H9 (cell line): ENCODE results near the gene TNPO1. TPM values are rescaled to one million over a fixed set of nuclear protein-coding genes. Genes with fewer than 3 reads are reported as not detected.

Source experiments
- DNase-seq: peaks from one replicate; pipeline ENCODE4 v3.0.0-alpha.2; 2017
- H2AFZ ChIP-seq: one replicate; pipeline ENCODE4 v1.6.1; 2013; ENCODE audit warnings: mild to moderate bottlenecking, low read length, control low read depth, moderate library complexity
- H2AK5ac ChIP-seq: 2 replicates; pipeline ENCODE4 v1.6.1; 2013; ENCODE audit warnings: low read length, control low read depth, mixed read lengths; ENCODE audit not compliant: insufficient read length
- H2BK120ac ChIP-seq: one replicate; pipeline ENCODE4 v1.6.1; 2013; ENCODE audit warnings: low read depth, mild to moderate bottlenecking, low read length, control low read depth, inconsistent platforms; ENCODE audit not compliant: poor library complexity, severe bottlenecking
- H2BK12ac ChIP-seq: 2 replicates; pipeline ENCODE4 v1.6.1; 2013; ENCODE audit warnings: low read length, control low read depth, mixed read lengths, low read depth; ENCODE audit not compliant: insufficient read length
- H2BK15ac ChIP-seq: 2 replicates; pipeline ENCODE4 v1.6.1; 2013; ENCODE audit warnings: low read depth, low read length, control low read depth
- H2BK20ac ChIP-seq: one replicate; pipeline ENCODE4 v1.6.1; 2013; ENCODE audit warnings: low read depth, mild to moderate bottlenecking, low read length, control low read depth, inconsistent platforms; ENCODE audit not compliant: poor library complexity, severe bottlenecking
- H2BK5ac ChIP-seq: 2 replicates; pipeline ENCODE4 v1.6.1; 2013; ENCODE audit warnings: low read length, control low read depth, mixed read lengths; ENCODE audit not compliant: insufficient read length
- H3K14ac ChIP-seq: 2 replicates; pipeline ENCODE4 v1.6.1; 2013; ENCODE audit warnings: low read length, control low read depth; ENCODE audit not compliant: insufficient read depth
- H3K18ac ChIP-seq: 2 replicates; pipeline ENCODE4 v1.6.1; 2013; ENCODE audit warnings: low read depth, mild to moderate bottlenecking, mixed read lengths, low read length, control low read depth; ENCODE audit not compliant: insufficient read length
- H3K23ac ChIP-seq: 2 replicates; pipeline ENCODE4 v1.6.1; 2013; ENCODE audit warnings: low read length, control low read depth, mixed read lengths, low read depth; ENCODE audit not compliant: insufficient read length
- H3K23me2 ChIP-seq: 2 replicates; pipeline ENCODE4 v1.6.1; 2013; ENCODE audit warnings: low read depth, mild to moderate bottlenecking, mixed read lengths, low read length, control low read depth; ENCODE audit not compliant: insufficient read length, poor library complexity, severe bottlenecking
- H3K27ac ChIP-seq: 2 replicates; pipeline ENCODE4 v1.5.1; 2013; ENCODE audit warnings: low read length, control low read depth, mixed read lengths, low read depth; ENCODE audit not compliant: insufficient read length
- H3K27me3 ChIP-seq: 2 replicates; pipeline ENCODE4 v1.6.1; 2013; ENCODE audit warnings: low read length, control low read depth, inconsistent platforms; ENCODE audit not compliant: insufficient read depth
- H3K4ac ChIP-seq: 2 replicates; pipeline ENCODE4 v1.6.1; 2013; ENCODE audit warnings: low read depth, mild to moderate bottlenecking, control low read depth, inconsistent platforms, low read length, moderate library complexity
- H3K4me1 ChIP-seq: 2 replicates; pipeline ENCODE4 v1.6.1; 2013; ENCODE audit warnings: low read length, control low read depth, inconsistent platforms; ENCODE audit not compliant: insufficient read depth
- H3K4me2 ChIP-seq: 2 replicates; pipeline ENCODE4 v1.6.1; 2013; ENCODE audit warnings: low read length, control low read depth, mixed read lengths; ENCODE audit not compliant: insufficient read length, insufficient read depth
- H3K56ac ChIP-seq: 2 replicates; pipeline ENCODE4 v1.6.1; 2013; ENCODE audit warnings: low read depth, mild to moderate bottlenecking, mixed read lengths, low read length, control low read depth; ENCODE audit not compliant: insufficient read length
- H3K79me1 ChIP-seq: 2 replicates; pipeline ENCODE4 v1.6.1; 2013; ENCODE audit warnings: low read depth, mild to moderate bottlenecking, moderate library complexity, low read length, control low read depth, inconsistent platforms; ENCODE audit not compliant: insufficient read depth, poor library complexity, severe bottlenecking
- H3K79me2 ChIP-seq: 2 replicates; pipeline ENCODE4 v1.6.1; 2013; ENCODE audit warnings: low read length, control low read depth, inconsistent platforms; ENCODE audit not compliant: insufficient read depth
- H3K9ac ChIP-seq: 2 replicates; pipeline ENCODE4 v1.6.1; 2013; ENCODE audit warnings: low read length, control low read depth, mixed read lengths; ENCODE audit not compliant: insufficient read length; ENCODE audit errors: extremely low read depth
- H3K9me3 ChIP-seq: one replicate; pipeline ENCODE4 v1.6.1; 2013; ENCODE audit warnings: low read depth, low read length, inconsistent platforms; ENCODE audit not compliant: control insufficient read depth
- H3T11ph ChIP-seq: one replicate; pipeline ENCODE4 v1.6.1; 2013; ENCODE audit warnings: mild to moderate bottlenecking, low read length, control low read depth, inconsistent platforms
- H4K20me1 ChIP-seq: one replicate; pipeline ENCODE4 v1.6.1; 2013; ENCODE audit not compliant: control insufficient read depth, insufficient read length, insufficient read depth
- H4K5ac ChIP-seq: 2 replicates; pipeline ENCODE4 v1.6.1; 2013; ENCODE audit warnings: low read depth, mild to moderate bottlenecking, mixed read lengths, low read length, control low read depth; ENCODE audit not compliant: insufficient read length
- H4K8ac ChIP-seq: replicated peaks from 2 replicates; pipeline ENCODE4 v1.6.1; 2013; ENCODE audit warnings: low read length, control low read depth, mixed read lengths, low read depth; ENCODE audit not compliant: insufficient read length
- H4K91ac ChIP-seq: 2 replicates; pipeline ENCODE4 v1.6.1; 2013; ENCODE audit warnings: low read depth, mild to moderate bottlenecking, moderate library complexity, mixed read lengths, low read length, control low read depth; ENCODE audit not compliant: insufficient read length
- H3K27ac Mint-ChIP-seq, 3 experiments: 2 replicates in 2 of 3; 3 replicates in 1 of 3; pipeline ENCODE4 v1.8.0; 2020 to 2021; ENCODE audit warnings: mixed read lengths in 3 of 3, mild to moderate bottlenecking in 1 of 3, moderate library complexity in 1 of 3
- H3K27me3 Mint-ChIP-seq: 2 replicates; pipeline ENCODE4 v1.8.0; 2021; ENCODE audit warnings: low read depth, mild to moderate bottlenecking, moderate library complexity, mixed read lengths
- H3K36me3 Mint-ChIP-seq, 3 experiments: 2 replicates in 2 of 3; 3 replicates in 1 of 3; pipeline ENCODE4 v1.8.0; 2020 to 2021; ENCODE audit warnings: low read depth in 3 of 3, mixed read lengths in 3 of 3; ENCODE audit not compliant: insufficient read depth in 1 of 3
- H3K4me1 Mint-ChIP-seq, 2 experiments: 2 replicates each; pipeline ENCODE4 v1.8.0; 2020; ENCODE audit warnings: mixed read lengths in 2 of 2
- H3K4me3 Mint-ChIP-seq, 2 experiments: 2 replicates in 1 of 2; 3 replicates in 1 of 2; pipeline ENCODE4 v1.8.0; 2020 to 2021; ENCODE audit warnings: mild to moderate bottlenecking in 2 of 2, mixed read lengths in 2 of 2, moderate library complexity in 1 of 2
- H3K9me3 Mint-ChIP-seq, 2 experiments: 2 replicates in 1 of 2; 3 replicates in 1 of 2; pipeline ENCODE4 v1.8.0; 2020; ENCODE audit warnings: mild to moderate bottlenecking in 2 of 2, mixed read lengths in 2 of 2, moderate library complexity in 1 of 2
- WGBS: extraction: QIAGEN DNeasy Blood & Tissue Kit; methylation state at CpG from one replicate; pipeline ENCODE4 v1.1.7; 2013; ENCODE audit warnings: missing lambda C conversion rate, low lambda C conversion rate, mixed read lengths; ENCODE audit not compliant: insufficient read length; ENCODE audit errors: extremely low coverage; 5-methylcytosine and 5-hydroxymethylcytosine counted together
- total RNA-seq: library from RNA; stranded (reverse); gene quantifications from 2 replicates; pipeline ENCODE4 v1.2.1, GENCODE V29; 2021
- TF ChIP-seq, protein P1 (sequence below): fragments of 200-600 bp; sonication (generic); conservative IDR thresholded peaks from 3 replicates; pipeline ENCODE4 v1.8.0; 2021; ENCODE audit warnings: antibody characterized with exemption, mild to moderate bottlenecking

TNPO1 gene
- total RNA-seq, 1 experiment from 2014 or later, result 164 TPM

DNA sequence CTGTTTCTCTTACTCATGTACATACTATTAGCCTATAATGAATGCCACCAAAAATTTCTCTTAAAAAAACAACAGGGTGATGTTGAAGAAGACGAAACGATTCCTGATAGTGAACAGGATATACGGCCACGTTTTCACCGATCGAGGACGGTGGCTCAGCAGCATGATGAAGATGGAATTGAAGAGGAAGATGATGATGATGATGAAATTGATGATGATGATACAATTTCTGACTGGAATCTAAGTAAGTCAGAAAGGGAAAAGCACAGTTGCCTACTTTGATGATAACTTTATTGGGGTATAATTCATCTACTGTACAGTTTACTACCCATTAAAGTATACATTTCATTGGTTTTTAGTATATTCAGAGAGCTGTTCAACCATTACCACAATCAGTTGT, 66.5 kb downstream of the TNPO1 start:
- no peak overlapping the region for H3T11ph ChIP-seq
- no peak overlapping the region for H3K56ac ChIP-seq
- H2BK120ac ChIP-seq, result no peak overlapping the region
- no peaks in the 10 kb centered on the region for H3K79me2 ChIP-seq
- no peak overlapping the region for H2BK5ac ChIP-seq
- Mint-ChIP-seq H3K27me3 (no peaks in the 10 kb centered on the region), H3K27ac (no peak overlapping the region), H3K4me1 (no peaks in the 10 kb centered on the region), H3K9me3 (no peaks in the 10 kb centered on the region), H3K4me3 (no peak overlapping the region), H3K36me3 (peaks cover 38 to 88% (median 68%) of the 10 kb centered on the region in 3 experiments; a peak in 6 of 7 replicates)
- no CpG with 5 or more reads among the region's 7 CpGs for WGBS
- H2BK15ac ChIP-seq, result no peak overlapping the region
- H3K9ac ChIP-seq, result no peak overlapping the region
- no peak overlapping the region for H4K91ac ChIP-seq
- no peak overlapping the region for H3K23ac ChIP-seq
- no peak overlapping the region for H3K4me2 ChIP-seq
- no peak overlapping the region for H2BK20ac ChIP-seq
- H2AK5ac ChIP-seq, result no peak overlapping the region
- no peak overlapping the region for H4K5ac ChIP-seq
- H2AFZ ChIP-seq, result no peak overlapping the region
- H3K4ac ChIP-seq, result no peak overlapping the region
- no peaks in the 10 kb centered on the region for H3K4me1 ChIP-seq
- H4K20me1 ChIP-seq, result no peaks in the 10 kb centered on the region
- no peak for DNase-seq
- no peaks in the 10 kb centered on the region for H3K27me3 ChIP-seq
- H3K14ac ChIP-seq, result no peak overlapping the region
- H4K8ac ChIP-seq, result no peak overlapping the region
- H3K18ac ChIP-seq, result no peak overlapping the region
- H3K23me2 ChIP-seq, result no peaks in the 10 kb centered on the region
- TF ChIP-seq, protein P1, sequence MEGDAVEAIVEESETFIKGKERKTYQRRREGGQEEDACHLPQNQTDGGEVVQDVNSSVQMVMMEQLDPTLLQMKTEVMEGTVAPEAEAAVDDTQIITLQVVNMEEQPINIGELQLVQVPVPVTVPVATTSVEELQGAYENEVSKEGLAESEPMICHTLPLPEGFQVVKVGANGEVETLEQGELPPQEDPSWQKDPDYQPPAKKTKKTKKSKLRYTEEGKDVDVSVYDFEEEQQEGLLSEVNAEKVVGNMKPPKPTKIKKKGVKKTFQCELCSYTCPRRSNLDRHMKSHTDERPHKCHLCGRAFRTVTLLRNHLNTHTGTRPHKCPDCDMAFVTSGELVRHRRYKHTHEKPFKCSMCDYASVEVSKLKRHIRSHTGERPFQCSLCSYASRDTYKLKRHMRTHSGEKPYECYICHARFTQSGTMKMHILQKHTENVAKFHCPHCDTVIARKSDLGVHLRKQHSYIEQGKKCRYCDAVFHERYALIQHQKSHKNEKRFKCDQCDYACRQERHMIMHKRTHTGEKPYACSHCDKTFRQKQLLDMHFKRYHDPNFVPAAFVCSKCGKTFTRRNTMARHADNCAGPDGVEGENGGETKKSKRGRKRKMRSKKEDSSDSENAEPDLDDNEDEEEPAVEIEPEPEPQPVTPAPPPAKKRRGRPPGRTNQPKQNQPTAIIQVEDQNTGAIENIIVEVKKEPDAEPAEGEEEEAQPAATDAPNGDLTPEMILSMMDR, result no peak
- H3K9me3 ChIP-seq, result no peaks in the 10 kb centered on the region
- no peak overlapping the region for H3K27ac ChIP-seq
- H3K79me1 ChIP-seq, result peaks cover 3% of the 10 kb centered on the region
- no peak overlapping the region for H2BK12ac ChIP-seq
